A549 (cell line): ENCODE results near the gene ARHGEF38. TPM values are rescaled to one million over a fixed set of nuclear protein-coding genes. Genes with fewer than 3 reads are reported as not detected.

Experiments
- ATAC-seq, 2 experiments: fragments of 200-7000 bp in 1 of 2; fragments of >200 bp in 1 of 2; cut with Nextera tagmentation in 1 of 2; cut with Tn5 transposase in 1 of 2; 3 replicates each; pipeline versions ENCODE4 v1.8.0 to v1.9.1; 2018 to 2020; ENCODE audit warnings: mild to moderate bottlenecking in 1 of 2, moderate library complexity in 1 of 2
- CTCF ChIA-PET: fragments of 300-600 bp; sonication (Branson Sonifier 250); formaldehyde crosslinking; extraction: SDS; loops from one replicate; lab custom pipeline; 2021; ENCODE audit warnings: antibody characterized with exemption, inconsistent platforms; lab: Yijun Ruan, JAX
- POLR2A ChIA-PET: fragments of 350-600 bp; formaldehyde crosslinking; extraction: SDS; loops from one replicate; lab custom pipeline; 2021; ENCODE audit warnings: antibody characterized with exemption, inconsistent platforms; lab: Yijun Ruan, JAX
- DNase-seq, 2 experiments: peaks; one replicate each; pipeline versions ENCODE4 v3.0.0 to v3.0.0-alpha.2; 2011 to 2016; ENCODE audit warnings: low read depth in 1 of 2, low spot score in 1 of 2
- FAIRE-seq: peaks from 2 replicates; lab custom pipeline; 2011; peaks lifted over from hg19 to GRCh38; lab: Jason Lieb, UNC
- H3K27ac ChIP-seq, 2 experiments: fragments of >200 bp; sonication (Bioruptor Twin); formaldehyde crosslinking; 3 replicates each; pipeline ENCODE4 v1.5.1; 2016 to 2017
- H3K4me1 ChIP-seq: fragments of >200 bp; sonication (Bioruptor Twin); formaldehyde crosslinking; 3 replicates; pipeline ENCODE4 v1.6.1; 2016
- H3K4me2 ChIP-seq: fragments of >200 bp; sonication (Bioruptor Twin); formaldehyde crosslinking; 3 replicates; pipeline ENCODE4 v1.6.1; 2016
- H3K4me3 ChIP-seq: fragments of >200 bp; sonication (Bioruptor Twin); formaldehyde crosslinking; 3 replicates; pipeline ENCODE4 v1.5.1; 2016
- H3K9me3 ChIP-seq: fragments of >200 bp; sonication (Bioruptor Twin); formaldehyde crosslinking; 3 replicates; pipeline ENCODE4 v1.6.1; 2016
- BHLHE40 ChIP-seq: IDR thresholded peaks from 2 replicates; pipeline ENCODE4 v1.6.1; 2012; ENCODE audit warnings: low read depth, low read length, inconsistent platforms
- CHD2 ChIP-seq: fragments of 150-350 bp; IDR thresholded peaks from 2 replicates; pipeline ENCODE4 v1.6.1; 2014; ENCODE audit warnings: low read length; ENCODE audit not compliant: partially characterized antibody
- CHD4 ChIP-seq: fragments of 200-600 bp; sonication (generic); IDR thresholded peaks from 2 replicates; pipeline ENCODE4 v1.6.1; 2016; ENCODE audit warnings: antibody characterized with exemption, mild to moderate bottlenecking, borderline replicate concordance
- EHF ChIP-seq: fragments of 250-450 bp; sonication (Bioruptor Pico); IDR thresholded peaks from 2 replicates; pipeline ENCODE4 v1.5.0; 2020; ENCODE audit warnings: mild to moderate bottlenecking
- FOSB ChIP-seq: fragments of 250-450 bp; sonication (Bioruptor Pico); IDR thresholded peaks from 2 replicates; pipeline ENCODE4 v1.5.0; 2020; ENCODE audit warnings: mild to moderate bottlenecking, moderate library complexity
- FOSL2 ChIP-seq, 2 experiments: fragments of 450-650 bp in 1 of 2; fragments of >200 bp in 1 of 2; sonication (Bioruptor Twin) in 1 of 2; formaldehyde crosslinking; IDR thresholded peaks; 2 replicates each; pipeline versions ENCODE4 v1.5.0 to v1.6.1; 2016 to 2020; ENCODE audit warnings: mild to moderate bottlenecking in 1 of 2, moderate library complexity in 1 of 2
- HDAC2 ChIP-seq: fragments of 200-600 bp; sonication (generic); IDR thresholded peaks from 2 replicates; pipeline ENCODE4 v1.6.1; 2016
- JUN ChIP-seq, 2 experiments: fragments of >200 bp; sonication (Bioruptor Twin); formaldehyde crosslinking; IDR thresholded peaks; 2 replicates in 1 of 2; 3 replicates in 1 of 2; pipeline ENCODE4 v1.6.1; 2016 to 2017
- JUNB ChIP-seq: fragments of >200 bp; sonication (Bioruptor Twin); formaldehyde crosslinking; IDR thresholded peaks from 2 replicates; pipeline ENCODE4 v1.6.1; 2016
- KDM1A ChIP-seq: fragments of 200-600 bp; sonication (generic); IDR thresholded peaks from 2 replicates; pipeline ENCODE4 v1.6.1; 2016; ENCODE audit warnings: low read depth, mild to moderate bottlenecking
- MAFK ChIP-seq: fragments of 450-650 bp; IDR thresholded peaks from 2 replicates; pipeline ENCODE4 v1.6.1; 2014; ENCODE audit not compliant: partially characterized antibody
- MYC ChIP-seq: IDR thresholded peaks from 2 replicates; pipeline ENCODE4 v1.6.1; 2012; ENCODE audit warnings: mild to moderate bottlenecking, inconsistent platforms, low read length, improper control_type of control experiment, borderline replicate concordance
- RNF2 ChIP-seq: fragments of 200-600 bp; sonication (generic); IDR thresholded peaks from 2 replicates; pipeline ENCODE4 v1.6.1; 2016; ENCODE audit warnings: low read depth, mild to moderate bottlenecking, antibody characterized with exemption, moderate library complexity, borderline replicate concordance
- ZC3H11A ChIP-seq: fragments of 450-650 bp; IDR thresholded peaks from 2 replicates; pipeline ENCODE4 v1.6.1; 2014; ENCODE audit warnings: antibody characterized with exemption, mild to moderate bottlenecking
- ZFP36 ChIP-seq: fragments of 450-650 bp; IDR thresholded peaks from 2 replicates; pipeline ENCODE4 v1.6.1; 2014; ENCODE audit warnings: borderline replicate concordance; ENCODE audit not compliant: partially characterized antibody
- ZNF302 ChIP-seq: fragments of 250-450 bp; sonication (Bioruptor Pico); IDR thresholded peaks from 2 replicates; pipeline ENCODE4 v1.9.0; 2021; ENCODE audit warnings: inconsistent platforms, mild to moderate bottlenecking, moderate library complexity
- WGBS: methylation state at CpG from one replicate; pipeline ENCODE4 v1.1.6; 2017; ENCODE audit errors: missing lambda C conversion rate; 5-methylcytosine and 5-hydroxymethylcytosine counted together
- polyA plus RNA-seq, 4 experiments: library from polyadenylated mRNA; depleted of rRNA in 3 of 4; stranded (reverse); fragments of >200 nt; fragmentation: RNase III in 1 of 4; extraction: RNeasy Plus Mini Kit Qiagen cat#74134 plus additional on column Dnase treatment in 1 of 4; gene quantifications; 2 replicates in 3 of 4; 3 replicates in 1 of 4; pipeline ENCODE4 v1.2.3, GENCODE V29; 2011 to 2017
- TF ChIP-seq, protein P1 (sequence below): fragments of >200 bp; sonication (Bioruptor Twin); formaldehyde crosslinking; IDR thresholded peaks from 3 replicates; pipeline ENCODE4 v1.5.1; 2016
- TF ChIP-seq, protein P2 (sequence below): fragments of >200 bp; sonication (Bioruptor Twin); formaldehyde crosslinking; IDR thresholded peaks from 3 replicates; pipeline ENCODE4 v1.6.1; 2016
- TF ChIP-seq, protein P3 (sequence below): fragments of 150-350 bp; IDR thresholded peaks from 2 replicates; pipeline ENCODE4 v1.6.1; 2014; ENCODE audit warnings: low read depth, mild to moderate bottlenecking, low read length

ARHGEF38 gene
- polyA plus RNA-seq, 2 of the 4 experiments (the other 2 are of a cell fraction), result 0.05 TPM; not detected in 1

DNA sequence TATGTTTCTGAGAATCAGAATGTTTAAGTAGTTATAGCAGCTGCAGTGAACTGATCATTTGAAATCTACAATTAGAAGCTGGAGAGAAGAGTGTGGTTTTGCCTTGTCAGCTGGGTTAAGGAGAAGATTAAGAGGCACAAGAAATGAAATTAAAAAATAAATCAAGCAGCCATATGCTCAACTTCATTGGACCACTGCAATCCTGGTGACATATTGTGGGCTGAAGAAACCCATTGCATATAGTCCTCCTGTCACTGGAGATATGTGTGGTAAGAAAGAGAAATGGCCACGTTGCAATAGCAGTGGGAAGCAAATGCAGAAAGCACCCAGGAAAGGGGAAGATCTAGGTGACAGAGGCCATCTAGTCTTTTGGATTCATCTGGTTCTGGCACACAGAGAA is 93.0 kb downstream of the ARHGEF38 start:
- FAIRE-seq (no peak), DNase-seq (no peak), ATAC-seq (no peak)
- H3K4me2 ChIP-seq, result no peak overlapping the region
- no peaks in the 10 kb centered on the region for H3K9me3 ChIP-seq
- H3K4me3 ChIP-seq, result no peak overlapping the region
- TF ChIP-seq JUN (IDR thresholded peaks at IDR 0.05) (no peak), CHD4 (no peak), HDAC2 (no peak)
- H3K27ac ChIP-seq, result no peak overlapping the region
- CTCF ChIA-PET, result no interaction called here
- POLR2A ChIA-PET, result no interaction called here
- H3K4me1 ChIP-seq, result no peaks in the 10 kb centered on the region
- 14% methylated on average over 1 of the region's 1 CpG for whole genome bisulfite sequencing

DNA sequence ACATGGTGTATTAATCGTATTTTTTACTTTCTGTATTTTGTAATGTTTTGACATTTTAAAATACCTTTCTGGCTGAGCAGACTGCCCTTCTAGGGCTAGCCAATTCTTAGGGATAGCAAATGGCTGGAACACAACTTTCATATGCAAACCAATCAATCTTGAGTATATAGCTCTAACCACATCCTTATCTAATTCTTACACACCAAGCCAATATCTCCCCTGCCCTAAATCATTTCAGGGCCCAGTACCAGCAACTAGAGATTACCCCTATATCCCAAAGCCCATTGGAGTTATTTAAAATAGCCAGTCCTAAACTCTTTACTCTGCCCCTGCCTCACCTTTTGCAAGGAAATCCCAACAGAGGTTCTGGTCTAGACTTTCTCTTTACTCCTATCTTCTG is 97.8 kb downstream of the ARHGEF38 start:
- DNase-seq, result no peak
- ATAC-seq, result no peak
- Histone ChIP-seq H3K4me3 (no peak overlapping the region), H3K27ac (no peak overlapping the region)
- no peak for TF ChIP-seq ZNF302 (CRISPR knock-in tag)
- TF ChIP-seq CHD2, result no peak
- TF ChIP-seq, protein P1, sequence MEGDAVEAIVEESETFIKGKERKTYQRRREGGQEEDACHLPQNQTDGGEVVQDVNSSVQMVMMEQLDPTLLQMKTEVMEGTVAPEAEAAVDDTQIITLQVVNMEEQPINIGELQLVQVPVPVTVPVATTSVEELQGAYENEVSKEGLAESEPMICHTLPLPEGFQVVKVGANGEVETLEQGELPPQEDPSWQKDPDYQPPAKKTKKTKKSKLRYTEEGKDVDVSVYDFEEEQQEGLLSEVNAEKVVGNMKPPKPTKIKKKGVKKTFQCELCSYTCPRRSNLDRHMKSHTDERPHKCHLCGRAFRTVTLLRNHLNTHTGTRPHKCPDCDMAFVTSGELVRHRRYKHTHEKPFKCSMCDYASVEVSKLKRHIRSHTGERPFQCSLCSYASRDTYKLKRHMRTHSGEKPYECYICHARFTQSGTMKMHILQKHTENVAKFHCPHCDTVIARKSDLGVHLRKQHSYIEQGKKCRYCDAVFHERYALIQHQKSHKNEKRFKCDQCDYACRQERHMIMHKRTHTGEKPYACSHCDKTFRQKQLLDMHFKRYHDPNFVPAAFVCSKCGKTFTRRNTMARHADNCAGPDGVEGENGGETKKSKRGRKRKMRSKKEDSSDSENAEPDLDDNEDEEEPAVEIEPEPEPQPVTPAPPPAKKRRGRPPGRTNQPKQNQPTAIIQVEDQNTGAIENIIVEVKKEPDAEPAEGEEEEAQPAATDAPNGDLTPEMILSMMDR, result no peak
- no peak for TF ChIP-seq CHD4
- no peak for TF ChIP-seq EHF (CRISPR knock-in tag)
- TF ChIP-seq KDM1A, result no peak
- TF ChIP-seq MYC, result no peak
- TF ChIP-seq, protein P2, sequence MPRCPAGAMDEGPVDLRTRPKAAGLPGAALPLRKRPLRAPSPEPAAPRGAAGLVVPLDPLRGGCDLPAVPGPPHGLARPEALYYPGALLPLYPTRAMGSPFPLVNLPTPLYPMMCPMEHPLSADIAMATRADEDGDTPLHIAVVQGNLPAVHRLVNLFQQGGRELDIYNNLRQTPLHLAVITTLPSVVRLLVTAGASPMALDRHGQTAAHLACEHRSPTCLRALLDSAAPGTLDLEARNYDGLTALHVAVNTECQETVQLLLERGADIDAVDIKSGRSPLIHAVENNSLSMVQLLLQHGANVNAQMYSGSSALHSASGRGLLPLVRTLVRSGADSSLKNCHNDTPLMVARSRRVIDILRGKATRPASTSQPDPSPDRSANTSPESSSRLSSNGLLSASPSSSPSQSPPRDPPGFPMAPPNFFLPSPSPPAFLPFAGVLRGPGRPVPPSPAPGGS, result no peak
- TF ChIP-seq RNF2, result no peak
- TF ChIP-seq, protein P3, sequence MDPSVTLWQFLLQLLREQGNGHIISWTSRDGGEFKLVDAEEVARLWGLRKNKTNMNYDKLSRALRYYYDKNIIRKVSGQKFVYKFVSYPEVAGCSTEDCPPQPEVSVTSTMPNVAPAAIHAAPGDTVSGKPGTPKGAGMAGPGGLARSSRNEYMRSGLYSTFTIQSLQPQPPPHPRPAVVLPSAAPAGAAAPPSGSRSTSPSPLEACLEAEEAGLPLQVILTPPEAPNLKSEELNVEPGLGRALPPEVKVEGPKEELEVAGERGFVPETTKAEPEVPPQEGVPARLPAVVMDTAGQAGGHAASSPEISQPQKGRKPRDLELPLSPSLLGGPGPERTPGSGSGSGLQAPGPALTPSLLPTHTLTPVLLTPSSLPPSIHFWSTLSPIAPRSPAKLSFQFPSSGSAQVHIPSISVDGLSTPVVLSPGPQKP, result no peak
- no peak for TF ChIP-seq JUNB
- TF ChIP-seq ZFP36, result no peak
- TF ChIP-seq ZC3H11A, result no peak
- TF ChIP-seq FOSL2 (IDR thresholded peaks at IDR 0.05), result no peak
- no peak for TF ChIP-seq FOSL2 (CRISPR knock-in tag; IDR thresholded peaks at IDR 0.05)
- TF ChIP-seq BHLHE40, result no peak
- TF ChIP-seq, all 56 proteins: peak for 0
- Histone ChIP-seq H3K4me1 (no peaks in the 10 kb centered on the region), H3K4me2 (no peak overlapping the region), H3K9me3 (no peaks in the 10 kb centered on the region)
- POLR2A ChIA-PET, result no interaction called here
- CTCF ChIA-PET, result no interaction called here
- FAIRE-seq, result no peak
- 18% methylated on average over 1 of the region's 1 CpG for whole genome bisulfite sequencing

DNA sequence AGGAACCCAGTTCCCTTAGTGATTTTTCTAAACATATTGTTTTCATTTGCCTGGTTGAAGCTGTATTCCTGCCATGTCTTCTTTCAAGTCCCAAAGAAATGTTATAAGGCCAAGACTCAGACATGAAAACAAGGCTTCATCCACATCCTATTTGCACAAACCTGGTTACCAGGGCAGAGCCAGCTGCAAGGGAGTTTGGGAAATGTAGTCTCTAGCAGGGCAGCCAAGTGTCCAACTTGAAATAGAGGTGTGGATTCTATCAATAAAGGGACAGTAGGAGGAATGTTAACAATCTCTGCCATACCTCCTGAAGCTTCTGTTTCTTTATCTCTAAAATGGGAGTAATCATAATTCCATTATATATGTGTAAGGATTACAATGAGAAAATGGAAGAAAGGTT is 99.5 kb downstream of the ARHGEF38 start:
- no peak for ATAC-seq
- H3K4me2 ChIP-seq, result 0 out of 3 replicates have a peak overlapping the region, but pooled peaks have one; percentile 12
- ChIA-PET POLR2A (no interaction called here), CTCF (no interaction called here)
- no peak for DNase-seq
- no peak overlapping the region for H3K4me3 ChIP-seq
- FAIRE-seq, result no peak
- no peaks in the 10 kb centered on the region for H3K4me1 ChIP-seq
- no peaks in the 10 kb centered on the region for H3K9me3 ChIP-seq
- no peak overlapping the region for H3K27ac ChIP-seq
- TF ChIP-seq MAFK (no peak), FOSB (no peak), RNF2 (no peak)
- TF ChIP-seq, protein P2, result no peak
